CD4-positive, alpha-beta T cell treated with Interleukin-17A for 1 hour (primary cell): ENCODE data around the gene VGLL4.
"Not testable (repeated sequence)": the region's sequence is repeated elsewhere in the genome, so short reads cannot be mapped to it uniquely, and the experiment has no call there.

Experiments used
- DNase-seq: peaks from one replicate; pipeline ENCODE4 v3.0.0-alpha.2; 2020

The VGLL4 gene

DNA sequence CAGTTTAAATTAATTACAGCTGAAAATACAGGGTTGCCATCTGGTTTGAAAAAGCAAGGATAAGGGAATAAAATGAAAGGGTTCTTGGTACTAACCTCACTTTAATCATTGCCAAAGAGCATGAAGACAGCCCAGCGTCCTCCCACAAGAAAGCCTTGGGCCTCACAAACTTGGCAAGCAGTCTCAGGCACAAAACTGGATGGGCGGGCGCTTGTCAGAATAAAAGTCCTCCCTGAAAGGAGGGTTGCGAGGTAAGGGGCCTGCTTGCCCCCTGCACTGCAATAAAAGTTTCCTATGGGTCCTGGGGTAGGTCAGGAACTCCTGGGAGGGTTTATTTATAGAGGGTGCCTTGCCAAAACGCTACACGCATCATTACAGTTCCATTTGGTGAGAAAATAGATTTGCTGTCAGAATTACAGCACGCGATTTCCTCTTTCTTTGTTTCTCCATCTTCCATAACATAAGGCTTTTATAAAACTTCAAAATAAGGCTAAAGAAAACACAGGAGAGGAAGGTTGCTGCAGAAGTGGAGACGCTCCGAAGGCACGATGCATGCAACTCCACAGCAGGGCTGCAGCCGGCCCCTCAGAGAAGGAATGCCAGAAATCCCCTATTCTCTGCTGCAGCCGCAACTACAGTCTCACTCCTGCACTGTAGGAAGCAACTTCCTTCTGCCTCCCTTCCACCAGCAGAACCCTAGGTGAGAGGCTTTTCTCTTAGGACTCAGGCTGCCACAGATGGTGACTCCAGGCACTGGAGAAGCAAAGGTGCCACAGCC lies 61.3 kb downstream of the VGLL4 start:
- no peak for DNase-seq

GRCh38 chr3:11581237-11582190 lies 62.2 kb downstream of the VGLL4 start:
- no peak for DNase-seq

GRCh38 chr3:11580645-11581044 lies 63.1 kb downstream of the VGLL4 start:
- no peak for DNase-seq

- no peak for DNase-seq
Observed at GRCh38 chr3:11578169-11578568, 65.5 kb downstream of the VGLL4 start.

GRCh38 chr3:11576453-11576852 lies 67.3 kb downstream of the VGLL4 start:
- no peak for DNase-seq

- no peak for DNase-seq
Observed at GRCh38 chr3:11575677-11576076, 68.0 kb downstream of the VGLL4 start.

- no peak for DNase-seq
Observed at GRCh38 chr3:11574981-11575669, 68.6 kb downstream of the VGLL4 start.

DNA sequence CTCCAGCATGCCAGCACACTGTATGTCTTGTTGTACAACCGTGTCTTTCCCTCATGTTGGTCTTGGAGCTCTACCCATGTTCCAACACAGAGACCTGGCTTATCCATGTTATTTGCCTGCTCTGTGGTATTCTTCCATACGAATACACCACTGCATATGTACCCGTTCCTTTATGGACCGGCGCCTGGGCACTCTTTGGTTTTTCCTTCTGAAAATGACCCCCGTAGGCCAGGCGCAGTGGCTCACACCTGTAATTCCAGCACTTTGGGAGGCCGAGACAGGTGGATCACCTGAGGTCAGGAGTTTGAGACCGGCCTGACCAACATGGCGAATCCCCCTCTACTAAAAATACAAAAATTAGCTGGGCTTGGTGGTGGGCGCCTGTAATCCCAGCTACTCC lies 71.1 kb downstream of the VGLL4 start:
- not testable (repeated sequence) for DNase-seq

GRCh38 chr3:11570789-11571495 lies 72.8 kb downstream of the VGLL4 start:
- peak; percentile 4 for DNase-seq

DNA sequence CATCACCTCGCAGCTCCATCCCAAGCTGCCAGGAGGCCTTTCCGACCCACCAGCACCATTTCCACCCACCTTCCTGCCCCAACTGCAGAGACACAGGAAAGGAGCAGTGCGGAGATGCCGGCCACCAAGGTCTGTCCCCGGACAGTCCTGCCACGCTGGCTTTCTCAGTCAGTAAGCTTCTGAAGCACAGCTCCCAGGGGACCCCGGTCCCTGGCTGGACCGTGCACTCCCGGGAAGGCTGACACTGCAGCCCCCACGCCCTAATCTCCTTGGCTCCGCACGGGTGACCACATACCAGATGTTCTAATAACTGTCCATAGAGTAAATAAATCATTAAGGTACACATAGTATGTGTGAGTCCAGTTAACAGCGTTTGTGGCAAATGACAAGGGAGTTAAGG lies 73.5 kb downstream of the VGLL4 start:
- no peak for DNase-seq

- DNase-seq = no peak
Observed at GRCh38 chr3:11569156-11569741, 74.5 kb downstream of the VGLL4 start.

GRCh38 chr3:11568503-11569155 lies 75.1 kb downstream of the VGLL4 start:
- no peak for DNase-seq

- no peak for DNase-seq
Observed at GRCh38 chr3:11567516-11568467, 75.9 kb downstream of the VGLL4 start.

- DNase-seq = no peak
Observed at GRCh38 chr3:11566916-11567315, 76.8 kb downstream of the VGLL4 start.

GRCh38 chr3:11566478-11566877 lies 77.2 kb downstream of the VGLL4 start:
- DNase-seq = no peak

DNA sequence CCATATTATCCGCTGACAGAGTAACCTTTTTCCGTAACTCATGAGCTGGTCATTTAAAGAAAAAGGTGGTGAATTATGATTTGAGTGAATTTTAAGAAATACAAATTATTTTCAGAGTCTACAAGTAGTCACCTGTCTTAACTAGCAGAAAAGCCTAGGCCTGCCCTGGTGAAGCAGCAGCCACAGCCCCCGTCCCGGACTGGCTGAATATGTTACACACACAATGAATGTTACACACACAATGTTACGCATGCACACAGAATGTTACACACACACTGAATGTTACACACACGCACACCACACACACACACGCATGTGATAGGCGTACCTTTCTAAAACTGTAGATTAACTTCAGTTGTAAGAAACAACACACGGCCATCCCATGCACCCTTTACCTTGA lies 77.8 kb downstream of the VGLL4 start:
- DNase-seq = no peak

GRCh38 chr3:11565492-11565891 lies 78.2 kb downstream of the VGLL4 start:
- no peak for DNase-seq

DNA sequence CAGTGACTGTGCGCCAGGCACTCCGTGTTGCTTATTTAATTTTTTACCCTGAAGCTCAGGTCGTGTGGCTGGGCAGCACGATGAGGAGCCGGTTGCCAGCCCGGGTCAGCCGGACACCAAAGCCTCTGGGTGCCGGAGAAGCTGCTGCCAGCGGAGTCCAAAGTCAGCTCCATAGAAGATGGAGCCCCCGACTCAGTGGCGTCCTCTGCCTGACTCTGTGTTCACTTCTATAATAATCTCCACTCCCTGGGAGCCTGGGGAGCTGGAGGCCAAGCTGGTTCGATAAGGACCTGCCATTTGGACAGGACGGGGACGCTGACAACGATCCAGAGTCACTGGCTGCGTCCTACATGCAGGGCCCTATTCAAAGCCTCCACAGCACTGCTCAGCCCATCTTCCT lies 78.6 kb downstream of the VGLL4 start:
- DNase-seq = no peak

DNA sequence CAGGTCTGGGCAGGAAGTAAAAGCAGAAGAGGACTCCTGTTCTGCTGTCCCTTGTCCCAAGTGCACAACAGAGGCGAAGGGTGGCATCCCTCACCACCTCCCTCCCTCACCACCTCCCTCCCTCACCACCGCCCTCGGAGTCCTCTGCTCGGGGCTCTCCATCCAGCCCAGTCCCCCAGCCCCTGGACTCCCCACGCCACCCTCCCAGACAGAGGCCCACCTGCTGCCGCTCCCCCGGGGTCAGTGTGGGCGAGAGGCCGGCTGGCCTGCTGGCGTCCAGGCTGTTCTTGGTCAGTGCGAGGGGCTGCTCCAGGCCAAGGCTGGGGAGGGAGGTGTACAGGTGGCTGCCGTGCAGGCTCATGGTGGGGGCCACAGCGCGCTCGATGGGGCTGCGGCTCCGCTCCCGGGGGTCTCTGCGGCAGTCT lies 79.1 kb downstream of the VGLL4 start:
- DNase-seq = no peak

DNA sequence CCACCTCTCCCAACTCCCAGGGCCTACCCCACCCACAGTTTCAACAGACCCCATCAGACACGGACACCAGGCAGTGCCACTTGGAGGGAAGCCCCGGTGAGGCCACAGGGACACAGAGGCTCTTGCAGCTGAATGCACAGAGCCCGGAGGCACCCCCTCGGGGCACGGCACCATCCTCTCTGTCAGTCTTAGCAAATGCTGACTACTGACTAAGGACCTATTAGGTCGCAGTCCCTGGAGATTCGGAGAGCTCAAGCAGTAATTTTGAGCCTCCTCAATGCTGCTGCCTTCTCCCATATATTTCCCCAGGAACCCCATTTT lies 79.9 kb downstream of the VGLL4 start:
- no peak for DNase-seq
